Body of pancreas (tissue), 4 donors: ENCODE results near the gene RPL38. TPM values are rescaled to one million over a fixed set of nuclear protein-coding genes. Genes with fewer than 3 reads are reported as not detected.

ENCODE experiments used
- ATAC-seq: fragments of 150-250 bp; one replicate; pipeline ENCODE4 v1.9.1; 2016
- DNase-seq, 4 donors: peaks; one replicate each; pipeline ENCODE4 v3.0.0-alpha.2; 2019
- H3K27ac ChIP-seq, 4 donors: fragments of 200-600 bp; sonication (generic); 1 replicate in 3 of 4; 2 replicates in 1 of 4; pipeline versions ENCODE4 v1.5.1 to v1.6.1; 2016 to 2019; ENCODE audit warnings: mild to moderate bottlenecking in 1 of 4, mixed read lengths in 1 of 4, moderate library complexity in 1 of 4
- H3K27me3 ChIP-seq, 2 donors: fragments of 200-600 bp; sonication (generic); one replicate each; pipeline ENCODE4 v1.6.0; 2016; ENCODE audit warnings: mild to moderate bottlenecking in 1 of 2
- H3K36me3 ChIP-seq, 2 donors: fragments of 200-600 bp; sonication (generic); replicated peaks in 1 of 2; 2 replicates each; pipeline ENCODE4 v1.5.1; 2016; ENCODE audit warnings: low read depth in 2 of 2; ENCODE audit not compliant: insufficient read depth in 1 of 2
- H3K4me1 ChIP-seq: fragments of 200-600 bp; sonication (generic); one replicate; pipeline ENCODE4 v1.6.0; 2016
- H3K4me3 ChIP-seq, 2 donors: fragments of 200-600 bp; sonication (generic); 1 replicate in 1 of 2; 2 replicates in 1 of 2; pipeline ENCODE4 v1.5.1; 2016 to 2019
- H3K9me3 ChIP-seq, 3 donors: fragments of 200-600 bp; sonication (generic); 1 replicate in 2 of 3; 2 replicates in 1 of 3; pipeline ENCODE4 v1.5.1; 2016
- CTCF ChIP-seq, 7 experiments: fragments of 450-650 bp in 4 of 7; fragments of 200-600 bp in 3 of 7; sonication (generic) in 3 of 7; IDR thresholded peaks; one replicate each; pipeline ENCODE4 v1.5.1; 2016 to 2019; ENCODE audit warnings: antibody characterized with exemption in 7 of 7
- POLR2A ChIP-seq, 3 donors: fragments of 450-650 bp; IDR thresholded peaks; one replicate each; pipeline ENCODE4 v1.6.1; 2016; ENCODE audit warnings: antibody characterized with exemption in 3 of 3, mild to moderate bottlenecking in 2 of 3
- WGBS, 2 donors: methylation state at CpG; one replicate each; pipeline ENCODE4 v1.1.5; 2017; 5-methylcytosine and 5-hydroxymethylcytosine counted together
- intact Hi-C: fragments of 100-400 bp; cut with DNase I; formaldehyde crosslinking; loops from one replicate; pipeline ENCODE4 v1.15.1; 2023
- total RNA-seq, 2 donors: library from RNA; depleted of rRNA; stranded (reverse); fragments of >200 nt; gene quantifications; one replicate each; pipeline ENCODE4 v1.1.0, GENCODE V29; 2016

Gene RPL38
- total RNA-seq, 2 donors from 2014 or later = 141 to 156 TPM

GRCh38 chr17:74172700-74173099 is 30.8 kb upstream of the RPL38 start:
- TF ChIP-seq POLR2A (IDR thresholded peaks at IDR 0.05) (no peak), CTCF (IDR thresholded peaks at IDR 0.05) (no peak)
- H3K4me3 ChIP-seq = no peak overlapping the region
- intact Hi-C loops = no loop called here
- ATAC-seq = no peak
- H3K9me3 ChIP-seq = no peaks in the 10 kb centered on the region
- H3K36me3 ChIP-seq = no peaks in the 10 kb centered on the region
- no peak for DNase-seq
- no peaks in the 10 kb centered on the region for H3K4me1 ChIP-seq
- no peak overlapping the region for H3K27ac ChIP-seq
- 14 to 18% methylated on average over 3 of the region's 3 CpGs for WGBS, 2 donors
- no peaks in the 10 kb centered on the region for H3K27me3 ChIP-seq

- ATAC-seq = peak; percentile 77
- H3K4me1 ChIP-seq = no peaks in the 10 kb centered on the region
Measured at GRCh38 chr17:74176546-74177001, 26.9 kb upstream of the RPL38 start.

GRCh38 chr17:74177018-74177450 is 26.4 kb upstream of the RPL38 start:
- 0% methylated on average over 1 of the region's 1 CpG for WGBS, 2 donors
- no peak overlapping the region for H3K4me3 ChIP-seq
- ATAC-seq (no peak), DNase-seq (no peak)
- no peaks in the 10 kb centered on the region for H3K27me3 ChIP-seq
- TF ChIP-seq CTCF (IDR thresholded peaks at IDR 0.05) (no peak), POLR2A (IDR thresholded peaks at IDR 0.05) (no peak)
- no peak overlapping the region for H3K27ac ChIP-seq
- H3K4me1 ChIP-seq = no peaks in the 10 kb centered on the region
- intact Hi-C loops = loop anchor here (5.0 kb wide), 1 partner anchor 745 kb away; no protein-coding TSS in a partner anchor
- no peaks in the 10 kb centered on the region for H3K36me3 ChIP-seq
- no peaks in the 10 kb centered on the region for H3K9me3 ChIP-seq

More at GRCh38 chr17:74176546-74177001, 26.9 kb upstream of the RPL38 start:
- intact Hi-C loops = loop anchor here (5.0 kb wide), 1 partner anchor 744 kb away; no protein-coding TSS in a partner anchor
- peak; percentile 59 to 72 (median 64) for DNase-seq
- TF ChIP-seq POLR2A (IDR thresholded peaks at IDR 0.05) (no peak), CTCF (IDR thresholded peaks at IDR 0.05) (peak; percentile 56 to 77 (median 74))
- Histone ChIP-seq H3K27me3 (no peaks in the 10 kb centered on the region), H3K9me3 (no peaks in the 10 kb centered on the region), H3K4me3 (no peak overlapping the region), H3K27ac (no peak overlapping the region), H3K36me3 (no peaks in the 10 kb centered on the region)
- 30 to 38% methylated on average over 9 to 10 of the region's 10 CpGs for WGBS, 2 donors

- no peak overlapping the region for H3K27ac ChIP-seq
- intact Hi-C loops = loop anchor here (5.0 kb wide), 1 partner anchor 747 kb away; no protein-coding TSS in a partner anchor
- no peak overlapping the region for H3K4me3 ChIP-seq
- H3K9me3 ChIP-seq = no peaks in the 10 kb centered on the region
- H3K27me3 ChIP-seq = no peaks in the 10 kb centered on the region
- no peaks in the 10 kb centered on the region for H3K4me1 ChIP-seq
- TF ChIP-seq CTCF (IDR thresholded peaks at IDR 0.05) (no peak), POLR2A (IDR thresholded peaks at IDR 0.05) (no peak)
- no peak for ATAC-seq
- 61 to 65% methylated on average over 4 of the region's 4 CpGs for WGBS, 2 donors
- no peak for DNase-seq
- no peaks in the 10 kb centered on the region for H3K36me3 ChIP-seq
Measured at GRCh38 chr17:74179576-74179975, 23.9 kb upstream of the RPL38 start.

- Histone ChIP-seq H3K9me3 (no peaks in the 10 kb centered on the region), H3K36me3 (no peaks in the 10 kb centered on the region), H3K4me3 (no peak overlapping the region), H3K4me1 (no peaks in the 10 kb centered on the region), H3K27ac (no peak overlapping the region), H3K27me3 (no peaks in the 10 kb centered on the region)
- intact Hi-C loops = no loop called here
- ATAC-seq (no peak), DNase-seq (no peak)
- TF ChIP-seq CTCF (IDR thresholded peaks at IDR 0.05) = no peak
- no peak for TF ChIP-seq POLR2A (IDR thresholded peaks at IDR 0.05)
- WGBS, 2 donors = 49 to 56% methylated on average over 7 to 8 of the region's 8 CpGs
Measured at GRCh38 chr17:74180336-74180735, 23.1 kb upstream of the RPL38 start.
